ENCODE data around the gene CLOCK. TPM values are rescaled to one million over a fixed set of nuclear protein-coding genes. Genes with fewer than 3 reads are reported as not detected.

The CLOCK gene
- total and polyA plus RNA-seq, 12 donors, result 6.9 to 37.0 (median 27.9) TPM

DNA sequence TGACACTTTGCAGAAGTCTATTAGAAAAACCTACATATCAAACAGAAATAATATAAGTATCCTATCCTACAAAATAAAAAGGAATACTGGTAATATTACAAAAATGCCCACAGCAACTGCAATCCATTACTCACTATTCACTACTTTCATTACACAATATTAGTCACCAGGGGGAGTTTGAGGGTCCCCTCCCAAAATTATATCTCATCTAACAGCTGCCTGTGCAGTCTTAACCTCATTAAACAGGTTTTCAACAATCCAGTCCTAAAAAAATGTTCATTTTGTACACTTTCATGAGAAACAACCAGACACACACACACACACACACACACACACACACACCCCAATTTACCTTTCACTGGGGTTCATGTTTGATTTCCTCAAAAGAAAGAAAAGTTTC, 2.9 kb downstream of the CLOCK start:
- Histone ChIP-seq H3K4me3 (no peak overlapping the region), H3K27ac (no peak overlapping the region), H3K36me3 (replicated peaks in 1 of 2) (no peaks in the 10 kb centered on the region), H3K4me1 (replicated peaks in 1 of 2) (peaks cover 16 to 27% of the 10 kb centered on the region in 2 donors), H3K27me3 (no peaks in the 10 kb centered on the region), H3K9me3 (replicated peaks in 1 of 3) (no peaks in the 10 kb centered on the region)
- no peak for DNase-seq
- intact Hi-C loops (cut with DNase I), result loop anchor here in 1 of 2 donors (10.0 kb wide), 2 partner anchors 79 to 199 kb away; partner anchors contain the start of gene SRD5A3
- no peak for TF ChIP-seq POLR2A (IDR thresholded peaks at IDR 0.05)
- TF ChIP-seq, protein P1, sequence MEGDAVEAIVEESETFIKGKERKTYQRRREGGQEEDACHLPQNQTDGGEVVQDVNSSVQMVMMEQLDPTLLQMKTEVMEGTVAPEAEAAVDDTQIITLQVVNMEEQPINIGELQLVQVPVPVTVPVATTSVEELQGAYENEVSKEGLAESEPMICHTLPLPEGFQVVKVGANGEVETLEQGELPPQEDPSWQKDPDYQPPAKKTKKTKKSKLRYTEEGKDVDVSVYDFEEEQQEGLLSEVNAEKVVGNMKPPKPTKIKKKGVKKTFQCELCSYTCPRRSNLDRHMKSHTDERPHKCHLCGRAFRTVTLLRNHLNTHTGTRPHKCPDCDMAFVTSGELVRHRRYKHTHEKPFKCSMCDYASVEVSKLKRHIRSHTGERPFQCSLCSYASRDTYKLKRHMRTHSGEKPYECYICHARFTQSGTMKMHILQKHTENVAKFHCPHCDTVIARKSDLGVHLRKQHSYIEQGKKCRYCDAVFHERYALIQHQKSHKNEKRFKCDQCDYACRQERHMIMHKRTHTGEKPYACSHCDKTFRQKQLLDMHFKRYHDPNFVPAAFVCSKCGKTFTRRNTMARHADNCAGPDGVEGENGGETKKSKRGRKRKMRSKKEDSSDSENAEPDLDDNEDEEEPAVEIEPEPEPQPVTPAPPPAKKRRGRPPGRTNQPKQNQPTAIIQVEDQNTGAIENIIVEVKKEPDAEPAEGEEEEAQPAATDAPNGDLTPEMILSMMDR (IDR thresholded peaks at IDR 0.05), result no peak

DNA sequence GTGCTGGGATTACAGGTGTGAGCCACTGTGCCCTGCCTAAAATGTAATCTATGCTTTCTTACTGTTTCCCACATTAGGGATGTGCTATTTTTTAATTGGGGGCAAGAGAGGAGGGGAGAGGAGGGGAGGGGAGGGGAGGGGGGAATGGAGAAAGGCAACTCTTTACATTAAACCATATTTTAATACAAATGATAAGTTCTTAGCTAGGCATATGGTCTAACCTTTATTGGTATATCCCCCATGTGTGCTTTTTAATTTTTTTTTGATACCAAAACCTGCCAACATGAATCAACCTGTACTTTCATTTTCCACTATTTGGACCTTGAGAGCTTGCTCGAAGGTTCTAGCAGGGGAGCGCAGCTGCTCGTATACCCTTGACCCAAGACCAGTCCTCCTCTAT, 6.4 kb downstream of the CLOCK start:
- peaks cover 10 to 20% of the 10 kb centered on the region in 2 donors for H3K4me1 ChIP-seq (replicated peaks in 1 of 2)
- intact Hi-C loops (cut with DNase I), result loop anchor here in 1 of 2 donors (10.0 kb wide), 2 partner anchors 75 to 195 kb away; partner anchors contain the start of gene SRD5A3
- peak overlapping the region in 1 of 4 donors; percentile 28 for H3K4me3 ChIP-seq
- no peaks in the 10 kb centered on the region for H3K36me3 ChIP-seq (replicated peaks in 1 of 2)
- peak in 4 of 7 donors; percentile 21 to 54 (median 28) for DNase-seq
- no peak overlapping the region for H3K27ac ChIP-seq
- no peak for TF ChIP-seq POLR2A (IDR thresholded peaks at IDR 0.05)
- TF ChIP-seq, protein P1 (IDR thresholded peaks at IDR 0.05), result no peak
- H3K9me3 ChIP-seq (replicated peaks in 1 of 3), result no peaks in the 10 kb centered on the region
- no peaks in the 10 kb centered on the region for H3K27me3 ChIP-seq
- WGBS, 4 donors, result 43 to 67% (median 54%) methylated on average over 3 of the region's 3 CpGs

DNA sequence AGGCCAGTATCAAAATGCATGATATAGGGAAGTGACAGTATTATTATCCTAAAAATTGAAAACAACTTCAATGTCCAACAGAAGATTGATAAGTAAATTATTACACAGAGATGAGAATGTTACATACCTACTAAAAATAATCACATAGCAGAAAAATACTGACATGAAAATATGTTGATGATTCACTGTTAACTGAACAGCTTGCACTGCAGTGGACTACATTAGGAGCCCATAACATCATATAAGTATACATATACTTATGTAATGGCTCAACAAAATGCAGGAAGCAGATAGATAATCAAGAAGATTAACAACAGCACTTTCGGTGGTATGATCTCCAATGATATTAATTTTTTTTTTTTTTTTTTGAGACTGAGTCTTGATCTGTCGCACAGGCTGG, 7.1 kb downstream of the CLOCK start:
- intact Hi-C loops (cut with DNase I), result loop anchor here in 1 of 2 donors (10.0 kb wide), 2 partner anchors 75 to 195 kb away; partner anchors contain the start of gene SRD5A3
- 80 to 96% (median 90%) methylated on average over 2 of the region's 2 CpGs for WGBS, 4 donors
- DNase-seq, result no peak
- no peak overlapping the region for H3K27ac ChIP-seq
- no peak overlapping the region for H3K4me3 ChIP-seq
- H3K9me3 ChIP-seq (replicated peaks in 1 of 3), result no peaks in the 10 kb centered on the region
- peaks cover 9 to 14% of the 10 kb centered on the region in 2 donors for H3K4me1 ChIP-seq (replicated peaks in 1 of 2)
- H3K27me3 ChIP-seq, result no peaks in the 10 kb centered on the region
- H3K36me3 ChIP-seq (replicated peaks in 1 of 2), result no peaks in the 10 kb centered on the region
- TF ChIP-seq POLR2A (IDR thresholded peaks at IDR 0.05), result no peak
- TF ChIP-seq, protein P1 (IDR thresholded peaks at IDR 0.05), result no peak

DNA sequence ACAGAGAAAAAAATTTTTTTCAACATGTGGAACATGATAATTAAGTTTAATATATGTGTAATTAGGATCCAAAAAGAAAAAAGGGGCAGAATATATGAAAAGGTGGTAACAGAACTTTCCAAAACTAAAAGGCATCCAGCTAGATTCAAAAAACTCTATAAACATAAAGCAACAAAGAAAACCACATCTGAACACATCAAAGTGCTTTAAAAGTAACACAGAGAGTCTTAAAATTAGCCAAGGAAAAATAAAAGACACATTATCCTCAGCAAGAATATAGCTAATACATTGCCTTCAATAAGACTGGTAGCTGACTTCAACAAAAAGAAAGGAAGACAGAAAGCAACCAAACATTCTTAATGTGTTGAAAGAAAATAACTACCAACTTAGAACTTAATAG, 8.2 kb downstream of the CLOCK start:
- Histone ChIP-seq H3K4me3 (no peak overlapping the region), H3K9me3 (replicated peaks in 1 of 3) (no peaks in the 10 kb centered on the region), H3K36me3 (replicated peaks in 1 of 2) (no peaks in the 10 kb centered on the region), H3K4me1 (replicated peaks in 1 of 2) (peaks cover 6 to 9% of the 10 kb centered on the region in 2 donors), H3K27me3 (no peaks in the 10 kb centered on the region), H3K27ac (no peak overlapping the region)
- intact Hi-C loops (cut with DNase I), result no loop called here
- DNase-seq, result no peak
- no peak for TF ChIP-seq POLR2A (IDR thresholded peaks at IDR 0.05)
- TF ChIP-seq, protein P1 (IDR thresholded peaks at IDR 0.05), result no peak

All from adrenal gland (tissue), 12 donors.